ENCODE data around the gene EPS8L2. TPM values are rescaled to one million over a fixed set of nuclear protein-coding genes. Genes with fewer than 3 reads are reported as not detected.

Gene EPS8L2
- polyA plus RNA-seq, 6 donors from 2014 or later: 1.3 to 7.6 (median 3.3) TPM

DNA sequence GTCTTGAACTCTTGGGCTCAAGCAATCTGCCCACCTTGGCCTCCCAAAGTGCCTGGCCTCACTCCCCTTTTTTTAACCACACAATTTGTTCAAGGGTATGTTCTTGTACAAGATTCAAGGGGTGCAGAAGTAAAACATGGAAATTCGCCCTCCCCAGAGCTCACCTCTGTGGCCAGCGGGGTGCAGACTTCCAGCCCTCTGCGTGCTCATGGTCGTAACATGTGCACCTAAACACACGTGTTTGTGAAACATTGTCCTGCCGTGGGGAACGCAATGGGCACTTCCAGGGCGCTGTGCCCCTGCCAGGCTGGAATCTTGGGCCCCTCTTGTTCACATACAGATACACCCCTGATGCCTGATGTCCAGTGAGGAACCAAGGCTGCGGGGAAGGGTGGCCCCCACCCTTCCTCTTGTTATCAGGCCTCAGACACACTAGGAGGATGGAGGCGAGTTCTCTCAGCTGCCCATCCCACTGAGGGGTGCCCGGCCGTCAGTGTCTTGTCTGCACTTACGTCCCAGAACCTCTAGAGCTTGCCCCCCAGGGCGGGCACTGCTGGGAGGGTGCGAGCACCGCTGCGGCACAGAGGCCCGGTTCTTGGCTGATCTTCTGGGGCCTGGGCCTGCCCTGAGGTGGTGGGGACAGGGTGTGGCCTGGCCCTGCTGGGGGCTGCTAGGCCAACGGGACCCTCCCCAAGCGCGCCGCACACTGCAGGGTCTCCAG is 4.1 kb upstream of the EPS8L2 start:
- H3K9me3 Mint-ChIP-seq: no peaks in the 10 kb centered on the region
- DNase-seq: no peak
- ATAC-seq (ENCODE audit: low read depth in 2 of 2): no peak
- H3K27me3 Mint-ChIP-seq: peaks cover 0 to 5% (median 1%) of the 10 kb centered on the region in 3 donors
- H3K4me1 Mint-ChIP-seq: peaks cover 10 to 21% (median 18%) of the 10 kb centered on the region in 3 donors
- no peaks in the 10 kb centered on the region for H3K36me3 Mint-ChIP-seq
- no peak overlapping the region for H3K27ac Mint-ChIP-seq
- H3K4me3 Mint-ChIP-seq: no peak overlapping the region

DNA sequence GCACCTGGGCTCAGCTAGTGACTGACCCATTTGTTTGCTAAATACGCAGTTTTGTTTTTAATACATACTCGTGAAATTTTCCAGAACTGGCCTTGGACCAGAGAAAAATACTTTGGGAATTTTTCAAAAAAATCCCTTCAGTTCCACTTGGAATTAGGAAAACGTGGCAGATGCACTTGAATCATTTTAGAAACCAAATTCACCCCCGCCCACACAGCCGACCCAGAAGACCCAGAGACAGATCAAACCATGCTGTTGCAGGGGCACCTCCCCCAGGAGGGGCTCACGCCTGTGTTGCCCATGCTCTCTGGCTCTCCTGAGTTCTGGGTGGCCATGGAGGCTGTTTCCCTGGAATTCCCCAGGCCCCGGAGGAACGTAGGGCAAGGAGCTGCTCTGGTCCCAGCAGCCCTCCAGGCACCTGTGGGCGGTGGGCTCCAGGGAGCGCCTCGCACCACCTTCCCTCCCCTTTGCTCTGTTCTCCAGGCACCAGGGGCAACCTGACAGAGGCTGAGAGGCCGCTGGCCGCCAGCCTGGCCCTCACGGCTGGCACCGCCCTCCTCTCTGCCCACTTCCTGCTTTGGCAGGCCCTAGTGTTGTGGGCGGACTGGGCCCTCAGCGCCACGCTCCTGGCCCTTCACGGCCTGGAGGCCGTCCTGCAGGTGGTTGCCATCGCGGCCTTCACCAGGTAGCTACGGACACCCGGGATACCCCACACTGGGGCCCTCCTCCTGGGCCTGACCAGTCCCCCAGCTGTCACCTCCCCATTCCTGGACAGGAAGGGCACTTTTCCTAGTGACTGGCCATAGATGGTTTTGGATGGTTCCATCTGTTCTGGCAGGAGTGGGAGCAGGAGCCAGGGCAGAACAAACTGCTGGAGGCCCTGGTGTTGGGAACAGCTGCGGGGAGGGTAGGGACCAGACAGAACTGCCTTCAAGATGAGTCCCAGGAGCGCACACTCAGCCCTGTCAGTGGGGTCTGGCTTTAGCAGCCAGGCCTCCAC is 3.3 kb upstream of the EPS8L2 start:
- Mint-ChIP-seq H3K27ac (no peak overlapping the region), H3K4me1 (peaks cover 8 to 18% (median 15%) of the 10 kb centered on the region in 3 donors), H3K36me3 (no peaks in the 10 kb centered on the region), H3K9me3 (no peaks in the 10 kb centered on the region), H3K4me3 (no peak overlapping the region), H3K27me3 (peaks cover 0 to 13% (median 10%) of the 10 kb centered on the region in 3 donors)
- no peak for ATAC-seq (ENCODE audit: low read depth in 2 of 2)
- no peak for DNase-seq

DNA sequence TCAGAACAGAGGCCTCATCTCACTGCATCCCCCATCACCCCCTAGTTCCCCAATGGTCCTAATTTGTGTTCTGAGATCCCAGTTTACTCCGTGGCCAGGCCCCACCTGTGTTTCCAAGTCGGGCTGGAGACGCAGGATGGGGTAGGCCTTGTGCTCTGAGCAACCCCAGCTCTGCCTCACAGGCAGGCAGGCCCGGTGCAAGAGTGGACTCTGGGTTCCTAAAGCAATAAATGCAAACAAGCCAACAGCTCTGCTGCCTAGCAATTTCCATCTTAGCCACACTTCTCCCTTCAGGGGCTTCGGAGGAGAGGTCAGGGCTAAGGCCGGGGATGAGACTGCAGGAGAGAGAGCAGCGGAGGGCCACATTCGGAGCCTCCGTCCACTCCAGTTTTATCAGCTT is 2.5 kb upstream of the EPS8L2 start:
- H3K27me3 Mint-ChIP-seq: peaks cover 0 to 18% (median 12%) of the 10 kb centered on the region in 3 donors
- H3K36me3 Mint-ChIP-seq: no peaks in the 10 kb centered on the region
- no peak for DNase-seq
- H3K27ac Mint-ChIP-seq: no peak overlapping the region
- peaks cover 8 to 14% (median 10%) of the 10 kb centered on the region in 3 donors for H3K4me1 Mint-ChIP-seq
- H3K9me3 Mint-ChIP-seq: no peaks in the 10 kb centered on the region
- no peak overlapping the region for H3K4me3 Mint-ChIP-seq
- no peak for ATAC-seq (ENCODE audit: low read depth in 2 of 2)

DNA sequence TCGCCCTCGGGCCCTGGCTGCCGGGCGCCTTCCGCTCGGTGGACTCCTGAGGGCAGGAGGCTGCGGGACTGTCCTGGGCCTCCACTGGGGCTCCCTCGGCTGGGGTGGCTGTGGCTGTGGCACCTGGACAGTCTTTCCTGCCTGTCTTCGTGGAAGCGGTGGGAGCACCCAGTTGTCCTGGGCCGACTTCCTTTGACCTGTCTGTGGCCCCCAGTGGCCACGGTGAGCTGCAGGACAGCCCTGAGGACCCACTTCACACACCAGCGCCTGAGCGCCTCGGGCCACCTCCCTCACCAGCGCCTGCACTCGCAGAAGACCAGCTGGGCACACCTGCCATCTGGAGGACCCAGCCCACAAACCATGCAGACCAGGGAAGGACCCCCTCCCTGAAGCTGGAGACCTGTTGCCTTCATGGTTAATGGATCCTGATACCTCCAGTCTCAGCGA is 1.8 kb upstream of the EPS8L2 start:
- Mint-ChIP-seq H3K27ac (no peak overlapping the region), H3K4me1 (peaks cover 8 to 14% (median 8%) of the 10 kb centered on the region in 3 donors), H3K36me3 (no peaks in the 10 kb centered on the region), H3K9me3 (no peaks in the 10 kb centered on the region), H3K27me3 (peaks cover 0 to 18% (median 12%) of the 10 kb centered on the region in 3 donors), H3K4me3 (no peak overlapping the region)
- no peak for ATAC-seq (ENCODE audit: low read depth in 2 of 2)
- DNase-seq: no peak

DNA sequence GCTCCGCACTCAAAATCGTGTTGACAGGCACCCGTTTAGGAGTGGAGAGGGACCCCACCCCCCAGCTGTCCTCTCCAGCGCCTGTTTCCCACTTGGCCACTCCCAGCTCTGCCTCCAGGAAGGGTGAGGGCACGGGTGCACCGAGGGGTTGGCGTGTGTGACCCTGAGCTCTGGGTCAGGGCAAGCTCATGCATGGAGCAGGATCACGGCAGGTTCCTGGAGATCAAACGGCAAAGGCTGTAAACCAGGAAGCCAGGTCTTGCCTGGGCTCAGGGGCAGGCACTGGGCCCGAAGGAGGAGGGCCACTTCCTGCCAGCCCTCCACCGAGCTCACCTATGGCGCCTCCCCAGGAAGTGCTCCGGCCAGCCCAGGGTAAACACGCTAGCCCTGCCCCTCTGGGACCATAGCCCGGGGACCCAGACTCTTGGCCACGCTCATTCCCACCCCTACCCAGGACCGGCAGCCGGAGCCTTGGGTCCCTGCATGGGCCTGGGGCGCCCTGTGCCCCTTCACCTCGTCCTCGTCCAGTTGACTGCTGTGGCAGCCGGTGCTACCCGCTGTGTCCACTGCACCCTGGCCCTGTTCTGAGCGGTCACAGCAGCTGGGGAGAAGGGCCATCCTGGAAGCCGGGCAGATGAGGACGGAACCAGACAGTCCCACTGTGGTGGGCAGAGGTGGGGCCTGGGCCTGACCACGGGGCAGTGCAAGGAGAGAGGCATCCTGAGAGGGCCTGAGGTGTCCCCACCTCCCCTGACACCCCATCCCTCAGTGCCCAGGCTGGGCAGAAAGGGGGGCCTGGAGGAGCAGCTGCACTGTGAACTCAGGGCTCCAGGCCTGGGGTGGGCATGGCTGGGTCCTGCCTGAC is 1.0 kb upstream of the EPS8L2 start:
- DNase-seq (no peak), ATAC-seq (ENCODE audit: low read depth in 2 of 2) (no peak)
- no peaks in the 10 kb centered on the region for H3K9me3 Mint-ChIP-seq
- H3K27me3 Mint-ChIP-seq: peaks cover 0 to 24% (median 17%) of the 10 kb centered on the region in 3 donors
- H3K4me1 Mint-ChIP-seq: peaks cover 6 to 14% (median 8%) of the 10 kb centered on the region in 3 donors
- peak overlapping the region in 2 of 8 donors; percentile 57 to 70 for H3K4me3 Mint-ChIP-seq
- H3K27ac Mint-ChIP-seq: peak overlapping the region in 1 of 6 donors; percentile 34
- no peaks in the 10 kb centered on the region for H3K36me3 Mint-ChIP-seq

DNA sequence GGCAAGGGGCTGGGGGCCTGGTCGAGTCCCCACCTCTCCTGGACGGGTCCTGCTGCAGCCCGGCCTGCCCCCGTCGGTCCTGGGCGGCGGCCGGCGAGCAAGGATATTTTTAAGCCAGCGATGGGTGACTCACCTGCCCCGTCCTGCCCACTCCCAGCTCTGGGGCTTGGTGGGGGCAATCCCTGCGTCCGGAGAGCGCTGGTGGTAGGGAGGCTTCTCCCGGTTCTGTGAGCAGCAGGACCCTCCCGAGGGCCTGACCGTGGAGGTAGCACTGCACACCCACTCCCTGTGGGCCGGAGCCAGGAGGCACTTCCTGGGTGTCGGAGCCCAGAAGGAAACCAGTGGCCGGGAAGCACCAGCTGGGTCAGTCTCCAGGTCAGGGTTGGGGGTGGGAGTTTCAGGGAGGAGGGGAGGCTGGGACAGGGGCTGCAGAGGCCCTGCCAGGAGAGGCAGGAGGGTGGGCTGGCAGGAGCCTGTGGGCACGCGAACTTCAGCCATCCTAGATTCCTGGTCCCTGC is 467 bp downstream of the EPS8L2 start:
- H3K27ac Mint-ChIP-seq: no peak overlapping the region
- peaks cover 6 to 39% (median 32%) of the 10 kb centered on the region in 3 donors for H3K27me3 Mint-ChIP-seq
- DNase-seq (no peak), ATAC-seq (ENCODE audit: low read depth in 2 of 2) (no peak)
- no peaks in the 10 kb centered on the region for H3K36me3 Mint-ChIP-seq
- H3K4me3 Mint-ChIP-seq: peak overlapping the region in 1 of 8 donors; percentile 79
- H3K9me3 Mint-ChIP-seq: no peaks in the 10 kb centered on the region
- H3K4me1 Mint-ChIP-seq: peaks cover 13 to 25% (median 16%) of the 10 kb centered on the region in 3 donors

DNA sequence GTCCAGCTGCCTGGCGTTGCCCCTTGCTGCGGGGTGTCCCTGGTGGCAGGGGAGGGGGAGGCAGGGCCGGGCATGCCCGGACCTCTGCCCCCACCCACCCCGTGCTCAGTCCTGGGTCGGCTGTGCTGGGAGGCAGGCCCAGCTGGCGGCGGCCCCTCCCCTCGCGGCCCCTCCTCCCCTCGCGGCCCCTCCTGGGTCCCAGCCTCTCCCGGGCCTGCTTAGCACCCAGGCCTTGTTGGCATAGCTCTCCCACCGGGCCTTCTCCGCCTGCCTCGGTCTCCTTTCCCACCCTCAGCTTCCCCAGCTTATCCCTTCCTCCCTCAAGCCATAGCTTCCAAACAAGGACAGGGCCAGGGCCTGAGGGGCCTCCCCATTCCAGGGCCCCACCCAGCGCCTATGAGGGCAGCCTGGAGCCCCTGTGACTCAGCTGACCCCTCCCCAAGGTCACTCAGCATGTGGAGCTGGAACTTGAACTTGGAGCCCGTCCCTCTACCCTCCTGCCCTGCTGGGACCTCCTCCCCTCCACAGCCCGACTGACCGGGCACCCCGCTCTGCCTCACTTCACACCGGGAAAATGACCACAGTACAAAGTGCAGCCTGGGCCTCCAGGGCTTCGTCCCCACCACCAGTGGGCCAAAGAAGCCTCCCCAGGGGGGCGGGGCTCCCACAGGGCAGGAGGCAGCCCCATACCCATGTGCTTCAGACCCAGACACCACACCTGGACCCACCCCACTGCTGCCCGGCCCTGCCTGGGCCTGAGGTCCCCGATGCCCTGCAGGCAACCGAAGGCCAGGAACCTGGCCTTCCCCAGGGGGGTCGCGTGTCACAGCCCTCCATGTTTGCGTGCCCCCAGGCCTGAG is 1.2 kb downstream of the EPS8L2 start:
- peak overlapping the region in 4 of 8 donors; percentile 5 to 57 (median 38) for H3K4me3 Mint-ChIP-seq
- no peak overlapping the region for H3K27ac Mint-ChIP-seq
- no peak for DNase-seq
- ATAC-seq (ENCODE audit: low read depth in 2 of 2): no peak
- peaks cover 13 to 26% (median 16%) of the 10 kb centered on the region in 3 donors for H3K4me1 Mint-ChIP-seq
- H3K36me3 Mint-ChIP-seq: no peaks in the 10 kb centered on the region
- peaks cover 6 to 44% (median 32%) of the 10 kb centered on the region in 3 donors for H3K27me3 Mint-ChIP-seq
- H3K9me3 Mint-ChIP-seq: no peaks in the 10 kb centered on the region

DNA sequence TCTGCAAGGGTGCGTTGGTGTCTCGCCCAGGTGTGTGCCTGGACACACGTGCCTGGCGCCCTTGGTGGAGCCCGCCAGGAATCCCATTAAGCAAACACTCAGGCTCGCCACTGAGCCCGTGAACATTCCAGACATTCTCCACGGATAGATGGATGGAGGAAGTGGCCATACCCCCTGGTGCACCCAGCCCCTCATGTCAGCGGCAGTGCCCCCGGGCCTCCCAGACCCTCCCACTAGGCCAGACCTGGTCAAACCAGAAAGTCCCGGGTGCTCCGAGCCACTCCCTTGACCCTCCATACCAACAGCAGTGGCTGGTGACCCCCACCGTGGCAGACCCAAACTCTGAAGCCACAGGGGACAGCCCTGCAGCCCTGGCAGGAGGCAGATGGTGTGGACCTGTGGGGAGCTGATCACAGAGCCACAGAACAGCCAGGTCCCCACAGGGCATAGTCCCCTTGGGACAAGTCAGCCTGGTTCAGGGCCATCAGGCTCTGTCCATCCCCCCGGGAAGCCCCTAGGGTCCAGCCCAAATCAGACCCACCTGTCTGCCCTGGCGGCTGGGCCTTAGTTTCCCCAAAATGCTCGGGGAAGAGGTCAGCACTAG is 1.9 kb downstream of the EPS8L2 start:
- Mint-ChIP-seq H3K27ac (no peak overlapping the region), H3K9me3 (no peaks in the 10 kb centered on the region), H3K4me1 (peaks cover 13 to 26% (median 16%) of the 10 kb centered on the region in 3 donors), H3K4me3 (peak overlapping the region in 1 of 8 donors; percentile 57), H3K27me3 (peaks cover 6 to 44% (median 32%) of the 10 kb centered on the region in 3 donors), H3K36me3 (no peaks in the 10 kb centered on the region)
- no peak for ATAC-seq (ENCODE audit: low read depth in 2 of 2)
- DNase-seq: no peak

DNA sequence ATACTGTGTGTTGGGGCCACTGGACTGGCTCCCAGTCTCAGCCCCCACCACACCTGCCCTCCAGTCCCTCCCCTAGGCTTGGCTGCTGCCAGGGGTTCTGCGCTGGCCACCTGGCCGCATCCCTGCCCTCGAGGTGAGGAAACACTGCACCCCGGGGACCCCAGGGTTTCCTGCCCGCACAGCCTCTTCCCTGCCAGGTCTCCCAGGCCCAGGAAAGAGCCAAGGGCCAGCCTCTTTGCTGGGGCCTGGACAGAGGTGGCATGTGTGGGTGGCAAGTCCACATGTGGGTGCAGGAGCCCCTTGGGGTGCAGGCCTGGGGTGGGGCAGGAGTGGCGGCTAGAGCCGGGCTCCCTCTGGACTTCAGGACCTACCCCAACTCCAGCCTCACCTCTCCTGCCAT is 2.5 kb downstream of the EPS8L2 start:
- Mint-ChIP-seq H3K4me3 (no peak overlapping the region), H3K27me3 (peaks cover 6 to 46% (median 32%) of the 10 kb centered on the region in 3 donors)
- ATAC-seq (ENCODE audit: low read depth in 2 of 2): no peak

DNA sequence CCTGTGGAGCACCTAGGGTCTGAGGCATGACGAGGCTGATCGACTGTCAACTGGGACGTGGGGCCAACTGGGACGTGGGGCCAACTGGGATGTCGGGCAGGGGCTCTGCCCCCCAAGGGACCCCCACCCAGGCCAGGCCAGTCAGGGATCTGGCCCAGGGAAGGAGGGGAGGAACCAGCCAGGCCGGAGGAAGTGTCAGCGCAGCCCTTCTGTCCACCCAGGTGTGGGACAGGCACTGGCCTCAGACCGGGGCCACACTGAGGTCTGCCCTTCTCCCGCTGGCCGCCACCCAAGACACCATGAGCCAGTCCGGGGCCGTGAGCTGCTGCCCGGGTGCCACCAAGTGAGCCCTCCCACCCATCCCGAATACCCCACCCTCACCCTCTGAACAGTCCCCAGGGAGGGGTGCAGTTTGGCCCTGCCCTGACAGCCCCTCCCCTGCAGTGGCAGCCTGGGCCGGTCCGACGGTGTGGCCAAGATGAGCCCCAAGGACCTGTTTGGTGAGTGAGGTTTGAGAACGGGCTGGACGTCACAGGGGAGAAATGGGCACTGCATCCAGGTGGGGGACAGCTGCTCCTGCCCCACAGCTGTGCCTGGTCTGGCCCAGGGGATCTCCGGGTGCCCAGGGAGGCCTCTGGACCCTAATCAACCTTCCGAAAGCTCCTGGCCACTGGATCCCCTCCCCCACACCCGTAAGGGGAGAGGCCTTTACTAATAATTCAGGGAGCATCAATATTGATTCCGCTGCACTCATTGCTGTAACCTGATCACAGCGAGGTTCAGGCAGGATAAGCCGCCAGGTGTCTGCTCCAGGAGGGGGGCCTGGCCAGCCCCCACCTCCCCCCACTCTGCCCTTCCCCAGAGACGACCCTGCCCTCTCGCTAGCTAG is 3.3 kb downstream of the EPS8L2 start:
- H3K27me3 Mint-ChIP-seq: peaks cover 6 to 54% (median 33%) of the 10 kb centered on the region in 3 donors
- H3K9me3 Mint-ChIP-seq: no peaks in the 10 kb centered on the region
- H3K36me3 Mint-ChIP-seq: peaks cover 0 to under 1% of the 10 kb centered on the region in 2 donors
- no peak overlapping the region for H3K4me3 Mint-ChIP-seq
- no peak overlapping the region for H3K27ac Mint-ChIP-seq
- H3K4me1 Mint-ChIP-seq: peaks cover 13 to 26% (median 16%) of the 10 kb centered on the region in 3 donors
- ATAC-seq (ENCODE audit: low read depth in 2 of 2): no peak
- no peak for DNase-seq

More for the DNA sequence above, 2.5 kb downstream of the EPS8L2 start:
- Mint-ChIP-seq H3K4me1 (peaks cover 13 to 26% (median 16%) of the 10 kb centered on the region in 3 donors), H3K36me3 (no peaks in the 10 kb centered on the region), H3K9me3 (no peaks in the 10 kb centered on the region), H3K27ac (no peak overlapping the region)
- DNase-seq: no peak

DNA sequence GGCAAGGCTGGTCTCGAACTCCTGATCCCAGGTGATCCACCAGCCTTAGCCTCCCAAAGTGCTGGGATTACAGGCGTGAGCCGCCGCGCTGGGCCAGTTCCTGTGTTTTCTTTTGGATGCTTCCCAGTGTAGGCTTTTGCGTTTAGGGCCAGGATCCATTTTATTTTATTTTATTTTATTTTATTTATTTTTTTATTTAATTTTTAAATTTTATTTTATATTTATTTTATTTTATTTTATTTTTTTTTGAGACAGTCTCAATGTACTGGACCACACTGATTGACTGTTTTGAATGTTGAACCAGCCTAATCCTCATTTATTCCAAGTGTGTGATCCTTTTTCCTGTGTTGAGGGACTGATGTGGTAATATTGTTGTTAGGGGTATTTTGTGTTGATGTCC is 8.4 kb downstream of the EPS8L2 start:
- DNase-seq: no peak
- H3K27me3 Mint-ChIP-seq: peaks cover 10 to 53% (median 36%) of the 10 kb centered on the region in 3 donors
- no peak overlapping the region for H3K27ac Mint-ChIP-seq
- H3K4me3 Mint-ChIP-seq: peak overlapping the region in 1 of 8 donors; percentile 0
- H3K4me1 Mint-ChIP-seq: peaks cover 9 to 17% (median 12%) of the 10 kb centered on the region in 3 donors
- ATAC-seq (ENCODE audit: low read depth in 2 of 2): no peak
- H3K9me3 Mint-ChIP-seq: peaks cover 0 to 17% (median 5%) of the 10 kb centered on the region in 7 donors
- peaks cover 0 to 11% of the 10 kb centered on the region in 2 donors for H3K36me3 Mint-ChIP-seq
